ENCODE data around the gene KIF4A. TPM values are rescaled to one million over a fixed set of nuclear protein-coding genes. Genes with fewer than 3 reads are reported as not detected.

Gene KIF4A
- total and polyA plus RNA-seq, 2 of the 13 experiments (the other 11 are each of a cell fraction or from before 2014, with no cell fraction given), result 9.4 to 28.2 TPM

- Histone ChIP-seq H3K9ac (ENCODE audit: insufficient read depth, low read depth, low read length) (no peak overlapping the region), H3K36me3 (replicated peaks in 1 of 2; ENCODE audit: control insufficient read depth in 1 of 2, insufficient read depth in 2 of 2, low read length in 2 of 2) (peaks cover 0 to 9% of the 10 kb centered on the region in 2 experiments; a peak in 2 of 5 replicates), H3K9me3 (ENCODE audit: low read length) (no peaks in the 10 kb centered on the region), H3K27ac (ENCODE audit: extremely low read length, insufficient read depth, low read length) (no peak overlapping the region), H3K4me3 (replicated peaks in 1 of 3; ENCODE audit: insufficient read depth in 1 of 3, low read depth in 2 of 3, low read length in 3 of 3) (no peak overlapping the region), H3K4me2 (ENCODE audit: low read depth, low read length) (no peak overlapping the region), H2AFZ (ENCODE audit: low read length) (no peak overlapping the region), H3K27me3 (ENCODE audit: control insufficient read depth in 1 of 2, insufficient read depth in 2 of 2, low read length in 2 of 2) (no peaks in the 10 kb centered on the region), H3K79me2 (ENCODE audit: insufficient read depth, low read length) (no peaks in the 10 kb centered on the region), H4K20me1 (ENCODE audit: insufficient read depth, low read length) (no peaks in the 10 kb centered on the region), H3K4me1 (ENCODE audit: insufficient read depth, low read length) (peaks cover 14% of the 10 kb centered on the region)
- 64% methylated on average over 4 of the region's 4 CpGs for WGBS (ENCODE audit: low lambda C conversion rate)
- no TSS peak for BruUV-seq (replicated peaks)
- intact Hi-C loops (cut with micrococcal nuclease; ENCODE audit: unreplicated experiment), result no loop called here
- peak; percentile 45 for DNase-seq (ENCODE audit: low spot score)
- FAIRE-seq, result peak; percentile 62
- CTCF ChIA-PET (ENCODE audit: low intra/inter-chr PET ratio, low total read pairs), result no interaction called here
- 0 out of 3 replicates have a peak, but pooled peaks have one; percentile 29 for ATAC-seq
- in situ Hi-C loops (cut with HindIII; ENCODE audit: extremely low pct_ligation_motif_present, low pct_unique_long_range_greater_than_20kb), result no loop called here
- POLR2A ChIA-PET, result no interaction called here
- no peak for TF ChIP-seq RFX5 (IDR thresholded peaks at IDR 0.05; ENCODE audit: low read depth, low read length)
- peak; percentile 91 for TF ChIP-seq MIXL1 (CRISPR knock-in tag; IDR thresholded peaks at IDR 0.05)
- TF ChIP-seq SKIL (CRISPR knock-in tag; IDR thresholded peaks at IDR 0.05; ENCODE audit: borderline replicate concordance), result peak; percentile 87
- 0 out of 2 replicates have a peak, but pooled peaks have one; percentile 25 for TF ChIP-seq PAXIP1 (CRISPR knock-in tag; conservative IDR thresholded peaks at IDR 0.05)
- no peak for TF ChIP-seq ZSCAN9 (CRISPR knock-in tag; IDR thresholded peaks at IDR 0.05; ENCODE audit: borderline replicate concordance)
- TF ChIP-seq HDAC2 (CRISPR knock-in tag; IDR thresholded peaks at IDR 0.05), result 0 out of 2 replicates have a peak, but pooled peaks have one; percentile 42
- peak; percentile 63; the same call in 1 of the 2 replicates for TF ChIP-seq GFI1 (CRISPR knock-in tag; IDR thresholded peaks at IDR 0.05; ENCODE audit: borderline replicate concordance)
- peak; percentile 41; the same call in 1 of the 2 replicates for TF ChIP-seq ZNF362 (CRISPR knock-in tag; IDR thresholded peaks at IDR 0.05; ENCODE audit: borderline replicate concordance)
- peak; percentile 33; the same call in 1 of the 2 replicates for TF ChIP-seq BCL6 (CRISPR knock-in tag; IDR thresholded peaks at IDR 0.05)
- TF ChIP-seq DDIT3 (CRISPR knock-in tag; IDR thresholded peaks at IDR 0.05), result no peak
- no peak for TF ChIP-seq ZNF10 (CRISPR knock-in tag; IDR thresholded peaks at IDR 0.05; ENCODE audit: borderline replicate concordance, low read depth)
- no peak for TF ChIP-seq ZNF761 (CRISPR knock-in tag; conservative IDR thresholded peaks at IDR 0.05)
- no peak for TF ChIP-seq THAP8 (CRISPR knock-in tag; IDR thresholded peaks at IDR 0.05; ENCODE audit: borderline replicate concordance)
- TF ChIP-seq KDM3A (CRISPR knock-in tag; IDR thresholded peaks at IDR 0.05; ENCODE audit: low read depth), result no peak
- TF ChIP-seq SETDB1 (CRISPR knock-in tag; IDR thresholded peaks at IDR 0.05; ENCODE audit: borderline replicate concordance), result no peak
- no peak for TF ChIP-seq CC2D1A (CRISPR knock-in tag; IDR thresholded peaks at IDR 0.05)
- no peak for TF ChIP-seq SRSF4 (IDR thresholded peaks at IDR 0.05; ENCODE audit: low read depth, low read length, poor library complexity, severe bottlenecking)
These were observed 109.0 kb downstream of the KIF4A start for GRCh38 chrX:70398899-70399298.

Measured in HepG2 (cell line).